Ectodermal cell (in vitro differentiated cells): Measurements from ENCODE around the gene MCEMP1.

Experiments used
- H3K27ac ChIP-seq: 2 replicates; pipeline ENCODE4 v1.7.0; 2013; ENCODE audit warnings: mild to moderate bottlenecking, low read depth, low read length; ENCODE audit not compliant: insufficient read depth, poor library complexity, severe bottlenecking
- H3K27me3 ChIP-seq: 2 replicates; pipeline ENCODE4 v1.7.0; 2013; ENCODE audit warnings: mild to moderate bottlenecking, low read length; ENCODE audit not compliant: insufficient read depth, control insufficient read depth, poor library complexity, severe bottlenecking
- H3K36me3 ChIP-seq: one replicate; pipeline ENCODE4 v1.7.0; 2013; ENCODE audit warnings: low read length; ENCODE audit not compliant: control insufficient read depth, insufficient read depth
- H3K4me1 ChIP-seq: one replicate; pipeline ENCODE4 v1.7.0; 2013; ENCODE audit warnings: low read length; ENCODE audit not compliant: control insufficient read depth, insufficient read depth
- H3K4me3 ChIP-seq: 2 replicates; pipeline ENCODE4 v1.7.0; 2013; ENCODE audit warnings: low read depth, low read length, control low read depth; ENCODE audit not compliant: insufficient read depth
- H3K9me3 ChIP-seq: 2 replicates; pipeline ENCODE4 v1.7.0; 2013; ENCODE audit warnings: mild to moderate bottlenecking, low read length, moderate library complexity; ENCODE audit not compliant: control insufficient read depth
- WGBS, 2 experiments: methylation state at CpG; one replicate each; pipeline ENCODE4 v1.1.7; 2013; ENCODE audit warnings: missing lambda C conversion rate in 2 of 2; 5-methylcytosine and 5-hydroxymethylcytosine counted together

The MCEMP1 gene

DNA sequence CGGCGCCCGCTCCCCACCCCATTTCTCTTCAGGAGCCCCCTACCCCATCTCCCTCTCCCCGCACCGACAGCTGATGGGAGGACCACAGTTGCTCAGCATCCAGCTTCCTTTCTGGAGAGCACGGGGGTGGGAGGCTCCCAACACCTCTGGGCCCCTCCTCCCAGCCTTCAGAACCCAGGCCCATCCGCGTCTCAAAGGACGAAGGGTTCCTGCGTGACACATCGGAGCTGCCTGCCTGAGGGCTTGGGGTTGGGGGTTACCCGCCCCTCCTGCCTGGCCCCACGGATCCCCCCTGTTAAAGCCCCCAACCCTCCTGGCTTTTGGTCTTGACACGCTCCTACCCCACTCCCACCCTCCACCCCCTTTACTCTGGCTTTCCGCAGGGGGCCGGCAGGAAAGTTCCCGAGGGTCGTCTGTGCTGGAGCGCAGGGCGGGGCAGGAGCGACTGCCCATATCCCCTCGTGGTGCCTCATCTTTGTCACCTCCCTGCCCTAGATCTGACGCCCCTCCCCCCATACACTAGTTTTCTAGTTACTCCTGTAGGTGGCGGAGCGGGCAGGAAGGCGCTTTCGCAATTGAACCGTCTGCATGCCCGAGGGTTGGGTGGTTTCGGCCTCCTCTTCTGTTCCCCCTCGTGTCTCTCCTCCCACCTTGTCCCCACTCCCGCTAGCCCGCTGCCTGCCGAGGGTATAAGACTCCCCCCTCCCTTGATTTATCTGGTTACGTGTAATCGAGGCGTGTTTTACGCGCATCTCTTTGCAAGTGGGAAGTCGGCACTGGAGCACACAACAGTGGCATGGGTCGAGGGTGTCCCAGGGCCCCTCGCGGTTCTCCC, 4.7 kb downstream of the MCEMP1 start:
- Histone ChIP-seq H3K4me1 (peaks cover 3% of the 10 kb centered on the region), H3K36me3 (peaks cover 22% of the 10 kb centered on the region), H3K4me3 (peak overlapping the region; percentile 98), H3K9me3 (no peaks in the 10 kb centered on the region), H3K27me3 (peaks cover 28% of the 10 kb centered on the region), H3K27ac (no peak overlapping the region)
- WGBS, 2 experiments, result 24 to 25% methylated on average over 43 of the region's 43 CpGs

DNA sequence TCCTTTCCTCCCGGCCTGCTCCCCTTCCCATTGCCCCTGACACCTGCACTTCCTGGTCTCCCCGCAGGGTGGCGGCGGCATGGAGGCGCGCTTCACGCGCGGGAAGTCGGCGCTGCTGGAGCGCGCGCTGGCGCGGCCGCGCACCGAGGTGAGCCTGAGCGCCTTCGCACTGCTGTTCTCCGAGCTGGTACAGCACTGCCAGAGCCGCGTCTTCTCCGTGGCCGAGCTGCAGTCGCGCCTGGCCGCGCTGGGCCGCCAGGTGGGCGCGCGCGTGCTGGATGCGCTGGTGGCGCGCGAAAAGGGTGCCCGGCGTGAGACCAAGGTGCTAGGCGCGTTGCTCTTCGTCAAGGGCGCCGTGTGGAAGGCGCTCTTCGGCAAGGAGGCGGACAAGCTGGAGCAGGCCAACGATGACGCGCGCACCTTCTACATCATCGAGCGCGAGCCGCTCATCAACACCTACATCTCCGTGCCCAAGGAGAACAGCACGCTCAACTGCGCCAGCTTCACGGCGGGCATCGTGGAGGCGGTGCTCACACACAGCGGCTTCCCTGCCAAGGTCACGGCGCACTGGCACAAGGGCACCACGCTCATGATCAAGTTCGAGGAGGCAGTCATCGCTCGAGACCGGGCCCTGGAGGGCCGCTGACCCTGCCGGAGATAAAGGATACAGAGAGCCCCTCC, 5.4 kb downstream of the MCEMP1 start:
- no peak overlapping the region for H3K27ac ChIP-seq
- H3K4me1 ChIP-seq, result peaks cover 3% of the 10 kb centered on the region
- H3K4me3 ChIP-seq, result peak overlapping the region; percentile 98
- WGBS, 2 experiments, result 94 to 96% methylated on average over 74 of the region's 74 CpGs
- H3K27me3 ChIP-seq, result peaks cover 21% of the 10 kb centered on the region
- no peaks in the 10 kb centered on the region for H3K9me3 ChIP-seq
- H3K36me3 ChIP-seq, result peaks cover 22% of the 10 kb centered on the region

DNA sequence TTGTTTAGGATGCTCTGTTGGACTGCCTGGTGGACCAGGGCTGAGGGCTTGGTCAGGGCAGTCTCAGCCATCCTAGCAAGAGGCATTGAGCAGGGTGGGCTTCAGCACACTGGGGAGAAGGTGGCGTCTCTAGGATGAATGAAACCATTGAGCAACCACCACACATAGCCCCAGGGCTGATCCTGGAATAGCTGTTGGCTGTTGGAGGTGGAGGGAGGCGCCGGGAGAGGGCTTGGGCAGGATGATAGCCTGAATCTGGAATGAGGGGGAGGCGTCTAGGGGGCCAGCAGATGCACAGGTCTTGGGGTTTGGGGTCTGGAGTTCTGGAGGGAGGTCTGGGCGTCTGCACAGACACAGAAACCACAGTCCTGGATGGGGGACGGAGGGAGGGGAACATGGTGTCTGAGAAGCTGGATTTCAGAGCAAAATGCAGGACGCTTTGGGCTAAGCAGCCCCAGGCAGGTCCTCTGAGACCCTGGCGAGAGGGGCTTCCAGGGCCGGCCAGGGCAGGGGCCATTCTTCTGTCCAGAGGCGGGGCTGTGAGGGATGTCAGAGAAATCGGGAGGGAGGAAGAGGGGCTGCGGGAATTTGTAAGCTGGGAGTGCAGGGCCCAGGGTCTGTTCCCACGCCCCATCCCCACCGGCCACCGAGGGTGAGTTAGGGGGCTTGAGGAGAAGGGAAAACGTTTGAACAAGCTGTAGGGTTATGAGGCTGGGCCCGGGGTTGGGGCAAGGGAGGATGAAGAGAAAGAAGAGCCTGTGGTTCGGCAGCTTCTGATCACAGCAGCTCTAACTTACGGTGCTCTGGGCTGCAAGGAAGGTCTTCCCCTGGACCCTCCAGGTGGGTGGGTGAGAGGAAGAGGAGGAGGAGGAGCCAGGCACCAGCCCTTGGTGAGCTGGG, 8.9 kb downstream of the MCEMP1 start:
- no peak overlapping the region for H3K4me3 ChIP-seq
- H3K27ac ChIP-seq, result no peak overlapping the region
- no peaks in the 10 kb centered on the region for H3K27me3 ChIP-seq
- H3K9me3 ChIP-seq, result no peaks in the 10 kb centered on the region
- H3K4me1 ChIP-seq, result no peaks in the 10 kb centered on the region
- H3K36me3 ChIP-seq, result peaks cover 22% of the 10 kb centered on the region
- WGBS, 2 experiments, result 67 to 68% methylated on average over 19 of the region's 19 CpGs

DNA sequence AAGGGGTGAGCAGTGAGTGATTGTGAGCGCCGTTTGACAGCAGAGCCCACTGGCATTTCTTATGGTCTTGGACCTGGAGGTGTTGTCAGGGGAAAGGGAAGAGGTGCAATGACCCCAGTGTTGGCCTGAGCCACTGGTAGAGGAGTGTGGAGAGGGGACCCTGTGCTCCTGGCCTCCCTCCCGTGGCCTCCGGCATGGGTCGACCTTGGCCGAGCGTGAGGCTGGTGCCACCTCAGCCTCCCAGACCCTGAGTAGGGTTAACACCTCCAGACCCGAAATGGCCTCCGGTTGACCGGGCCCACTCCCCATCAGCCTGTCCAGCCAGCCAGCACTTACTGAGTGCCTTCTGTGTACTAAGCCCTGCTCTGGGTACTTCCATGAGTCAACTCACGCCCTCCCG, 10.3 kb downstream of the MCEMP1 start:
- Histone ChIP-seq H3K9me3 (no peaks in the 10 kb centered on the region), H3K4me3 (no peak overlapping the region), H3K27ac (no peak overlapping the region), H3K4me1 (no peaks in the 10 kb centered on the region), H3K36me3 (peaks cover 21% of the 10 kb centered on the region), H3K27me3 (no peaks in the 10 kb centered on the region)
- 89 to 92% methylated on average over 12 of the region's 12 CpGs for WGBS, 2 experiments

DNA sequence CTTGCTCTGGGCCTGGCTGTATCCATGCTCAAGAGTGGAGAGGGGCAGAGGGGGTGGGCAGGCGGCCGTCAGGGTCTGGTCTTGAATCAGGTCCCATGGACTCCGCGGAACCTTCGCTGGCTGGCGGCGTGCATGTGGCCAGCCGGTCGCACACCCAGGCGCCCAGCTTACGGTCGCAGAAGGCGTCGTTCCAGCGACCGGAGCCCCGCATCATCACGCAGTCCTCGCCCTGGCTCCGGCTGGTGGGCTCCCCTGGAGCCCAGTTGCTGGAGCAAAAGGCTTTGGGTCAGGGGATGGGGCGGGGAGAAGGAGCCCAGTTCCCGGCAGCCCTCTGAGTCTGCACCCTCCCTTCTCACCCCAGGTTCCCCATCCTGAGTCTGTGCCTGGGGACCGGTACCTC, 12.3 kb downstream of the MCEMP1 start:
- 85 to 86% methylated on average over 22 to 23 of the region's 23 CpGs for WGBS, 2 experiments
- Histone ChIP-seq H3K4me1 (no peaks in the 10 kb centered on the region), H3K27me3 (no peaks in the 10 kb centered on the region), H3K9me3 (no peaks in the 10 kb centered on the region), H3K4me3 (no peak overlapping the region), H3K36me3 (peaks cover 3% of the 10 kb centered on the region), H3K27ac (no peak overlapping the region)

DNA sequence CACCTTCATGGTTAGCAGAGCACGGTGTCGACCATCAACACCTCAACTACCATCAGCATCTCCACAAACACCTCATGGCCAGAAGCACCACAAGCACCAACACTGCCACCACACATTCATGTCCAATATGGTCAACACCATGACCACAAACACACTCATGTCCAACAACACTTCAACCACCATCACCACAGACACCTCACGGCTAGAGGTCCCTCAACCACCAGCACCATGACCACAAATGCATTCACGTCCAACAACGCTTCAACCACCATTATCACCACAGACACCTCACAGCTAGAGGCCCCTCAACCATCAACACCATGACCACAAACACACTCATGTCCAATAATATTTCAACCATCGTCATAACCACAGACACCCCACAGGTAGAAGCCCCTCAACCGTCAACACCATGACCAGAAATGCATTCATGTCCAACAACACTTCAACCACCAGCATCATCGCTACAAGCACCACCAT, 13.9 kb downstream of the MCEMP1 start:
- Histone ChIP-seq H3K4me3 (no peak overlapping the region), H3K27ac (no peak overlapping the region), H3K27me3 (no peaks in the 10 kb centered on the region), H3K4me1 (no peaks in the 10 kb centered on the region), H3K9me3 (no peaks in the 10 kb centered on the region), H3K36me3 (no peaks in the 10 kb centered on the region)
- 69 to 73% methylated on average over 8 of the region's 8 CpGs for WGBS, 2 experiments

DNA sequence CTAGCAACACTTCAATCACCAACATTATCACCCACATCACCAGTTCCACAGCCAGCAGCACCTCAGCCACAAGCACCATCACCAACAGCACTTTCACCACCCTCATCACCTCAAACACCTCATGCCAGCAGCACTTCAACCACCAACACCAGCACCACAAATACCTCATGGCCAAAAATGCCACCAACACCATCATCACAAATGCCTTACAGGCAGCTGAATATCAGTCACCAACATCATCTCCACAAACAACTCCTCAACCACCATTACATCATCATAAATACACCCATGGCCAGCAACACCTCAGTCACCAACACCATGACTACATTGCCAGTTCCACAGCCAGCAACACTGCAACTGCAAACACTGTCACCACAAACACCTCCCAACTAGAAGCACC, 14.6 kb downstream of the MCEMP1 start:
- H3K27me3 ChIP-seq, result no peaks in the 10 kb centered on the region
- no peaks in the 10 kb centered on the region for H3K9me3 ChIP-seq
- H3K4me3 ChIP-seq, result no peak overlapping the region
- H3K27ac ChIP-seq, result no peak overlapping the region
- no peaks in the 10 kb centered on the region for H3K4me1 ChIP-seq
- no peaks in the 10 kb centered on the region for H3K36me3 ChIP-seq

DNA sequence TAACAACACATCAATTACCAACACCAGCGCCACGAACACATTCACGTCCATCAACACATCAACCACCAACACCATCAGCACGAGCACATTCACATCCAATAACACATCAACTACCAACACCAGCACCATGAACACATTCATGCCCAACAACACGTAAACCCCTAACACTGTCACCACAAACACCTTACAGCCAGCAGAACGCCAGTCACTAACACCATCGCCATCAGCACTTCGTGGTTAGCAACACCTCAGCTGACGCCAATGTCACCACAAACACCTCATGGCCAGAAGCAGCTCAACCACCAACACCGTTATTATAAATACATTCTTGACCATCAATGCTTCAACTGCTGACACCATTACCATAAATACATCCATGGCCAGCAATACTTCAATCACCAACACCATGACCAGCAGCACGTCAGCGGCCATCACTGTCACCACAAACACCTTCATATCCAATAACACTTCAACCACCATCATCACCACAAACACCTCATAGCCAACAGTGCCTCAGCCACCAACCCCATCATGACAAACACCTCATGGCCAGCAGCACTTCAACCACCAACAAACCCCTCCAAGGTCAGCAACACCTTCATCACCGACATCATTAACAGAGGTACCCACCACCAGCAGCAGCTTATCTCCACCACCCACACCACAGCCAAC, 15.7 kb downstream of the MCEMP1 start:
- WGBS, 2 experiments, result 50 to 53% methylated on average over 13 of the region's 13 CpGs
- H3K27ac ChIP-seq, result no peak overlapping the region
- H3K27me3 ChIP-seq, result no peaks in the 10 kb centered on the region
- H3K4me3 ChIP-seq, result no peak overlapping the region
- H3K9me3 ChIP-seq, result no peaks in the 10 kb centered on the region
- no peaks in the 10 kb centered on the region for H3K4me1 ChIP-seq
- H3K36me3 ChIP-seq, result no peaks in the 10 kb centered on the region

DNA sequence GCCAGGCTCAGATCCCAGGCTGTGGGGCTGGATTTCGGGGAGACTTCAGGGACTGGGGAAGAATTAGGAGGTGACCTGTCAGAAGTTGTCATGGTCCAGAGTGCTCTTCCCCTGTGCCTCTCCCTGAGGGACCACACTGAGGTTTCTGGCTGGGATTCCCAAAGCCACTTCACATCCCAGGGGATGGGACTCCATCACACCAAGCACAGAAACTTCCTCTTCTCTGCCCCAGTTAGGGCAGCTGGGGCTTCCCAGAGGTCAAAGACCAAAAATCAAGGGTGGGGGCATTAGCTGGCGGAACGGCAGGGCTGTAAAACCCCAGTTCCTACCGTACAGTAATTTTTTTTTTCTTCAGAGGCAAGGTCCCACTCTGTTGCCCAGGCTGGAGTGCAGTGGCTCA, 17.6 kb downstream of the MCEMP1 start:
- Histone ChIP-seq H3K4me1 (no peaks in the 10 kb centered on the region), H3K27ac (no peak overlapping the region), H3K27me3 (peaks cover 9% of the 10 kb centered on the region), H3K4me3 (no peak overlapping the region), H3K9me3 (no peaks in the 10 kb centered on the region), H3K36me3 (no peaks in the 10 kb centered on the region)
- 61 to 83% methylated on average over 3 to 4 of the region's 4 CpGs for WGBS, 2 experiments
